Measurements from ENCODE around the gene PPT1.

Gene PPT1

GRCh38 chr1:40092241-40092640, 4.8 kb downstream of the PPT1 start:
- DNase-seq: no peak

GRCh38 chr1:40090652-40091355, 6.2 kb downstream of the PPT1 start:
- no peak for DNase-seq

- peak; percentile 70 for DNase-seq
Measured at GRCh38 chr1:40084750-40085149, 12.3 kb downstream of the PPT1 start.

GRCh38 chr1:40081871-40082270, 15.2 kb downstream of the PPT1 start:
- DNase-seq: no peak

- DNase-seq: no peak
Measured at GRCh38 chr1:40079774-40080400, 17.2 kb downstream of the PPT1 start.

DNA sequence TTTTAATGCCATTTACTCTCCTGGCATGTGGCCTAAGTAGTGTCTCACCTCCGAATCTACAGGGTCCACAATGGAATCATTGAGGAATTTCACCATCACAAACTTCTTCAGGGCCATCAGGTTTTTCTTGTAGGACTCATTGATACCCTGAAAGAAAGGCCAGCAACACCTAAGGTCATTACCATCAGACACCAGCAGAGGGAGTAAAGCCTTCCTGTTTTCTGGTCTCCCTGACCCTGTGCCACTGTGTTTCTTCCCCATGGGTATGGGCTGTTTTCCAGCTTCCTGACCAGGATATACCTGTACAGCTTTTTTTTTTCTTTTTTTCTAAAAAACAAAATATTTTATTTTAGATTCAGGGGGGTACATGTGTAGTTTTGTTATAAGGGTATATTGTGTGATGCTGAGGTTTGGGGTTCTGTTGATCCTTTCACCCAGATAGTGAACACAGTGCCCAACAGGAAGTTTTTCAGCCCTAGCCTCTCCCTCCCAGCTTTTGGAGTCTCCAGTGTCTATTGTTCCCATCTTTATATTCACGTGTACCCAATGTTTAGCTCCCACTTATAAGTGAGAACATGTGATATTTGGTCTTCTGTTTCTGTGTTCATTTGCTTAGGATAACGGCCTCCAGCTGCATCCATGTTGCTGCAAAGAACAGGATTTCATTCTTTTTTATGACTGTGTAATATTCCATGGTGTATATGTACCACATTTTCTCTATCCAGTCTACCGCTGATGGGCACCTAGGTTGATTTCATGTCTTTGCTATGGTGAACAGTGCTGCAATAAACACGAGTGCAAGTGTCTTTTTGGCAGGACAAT, 18.3 kb downstream of the PPT1 start:
- peak; percentile 51 to 56 for DNase-seq

- no peak for DNase-seq
Measured at GRCh38 chr1:40076895-40077312, 20.1 kb downstream of the PPT1 start.

DNA sequence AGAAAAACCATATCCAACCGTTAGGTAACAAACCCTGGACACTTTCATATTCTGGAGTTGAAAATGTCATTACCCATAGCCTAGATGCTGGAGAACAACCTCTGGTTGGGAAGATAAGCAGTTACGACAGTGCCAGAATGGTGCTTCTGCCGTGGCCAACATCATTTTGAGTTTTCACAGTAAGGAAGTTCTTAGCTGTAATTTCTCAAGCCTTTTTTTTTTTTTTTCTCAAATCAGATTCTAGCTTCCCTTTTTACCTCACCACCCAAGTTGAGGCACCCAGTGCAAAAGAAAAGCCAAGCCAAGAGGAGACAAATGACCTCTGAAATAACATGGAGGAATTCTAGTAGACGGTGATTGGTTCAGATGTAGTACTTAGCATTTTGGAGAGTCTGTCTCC, 21.8 kb downstream of the PPT1 start:
- DNase-seq: no peak

- no peak for DNase-seq
Measured at GRCh38 chr1:40073062-40073461, 24.0 kb downstream of the PPT1 start.

DNA sequence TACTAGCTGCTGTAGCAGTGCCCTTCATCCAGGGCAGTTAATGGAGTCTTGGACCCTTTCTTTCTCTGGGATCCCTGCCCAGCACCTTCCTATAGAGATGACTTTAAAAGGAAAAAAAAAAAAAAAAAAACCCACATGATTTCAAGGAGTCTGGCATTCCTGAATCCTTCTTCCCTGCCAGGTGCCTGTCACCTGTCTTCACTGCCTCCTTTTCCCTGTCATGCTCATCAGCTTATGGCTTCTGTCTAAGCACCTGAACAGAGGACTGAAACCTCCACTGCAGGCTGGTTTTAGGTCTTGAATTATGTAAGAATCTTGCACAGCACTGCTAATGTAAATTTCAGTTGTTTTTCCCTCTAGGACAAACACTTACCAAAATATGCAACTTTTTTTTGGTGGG, 24.9 kb downstream of the PPT1 start:
- no peak for DNase-seq

GRCh38 chr1:40067851-40068250, 29.2 kb downstream of the PPT1 start:
- no peak for DNase-seq

GRCh38 chr1:40067023-40067422, 30.0 kb downstream of the PPT1 start:
- no peak for DNase-seq

- DNase-seq: no peak
Measured at GRCh38 chr1:40064797-40065499, 32.1 kb downstream of the PPT1 start.

DNA sequence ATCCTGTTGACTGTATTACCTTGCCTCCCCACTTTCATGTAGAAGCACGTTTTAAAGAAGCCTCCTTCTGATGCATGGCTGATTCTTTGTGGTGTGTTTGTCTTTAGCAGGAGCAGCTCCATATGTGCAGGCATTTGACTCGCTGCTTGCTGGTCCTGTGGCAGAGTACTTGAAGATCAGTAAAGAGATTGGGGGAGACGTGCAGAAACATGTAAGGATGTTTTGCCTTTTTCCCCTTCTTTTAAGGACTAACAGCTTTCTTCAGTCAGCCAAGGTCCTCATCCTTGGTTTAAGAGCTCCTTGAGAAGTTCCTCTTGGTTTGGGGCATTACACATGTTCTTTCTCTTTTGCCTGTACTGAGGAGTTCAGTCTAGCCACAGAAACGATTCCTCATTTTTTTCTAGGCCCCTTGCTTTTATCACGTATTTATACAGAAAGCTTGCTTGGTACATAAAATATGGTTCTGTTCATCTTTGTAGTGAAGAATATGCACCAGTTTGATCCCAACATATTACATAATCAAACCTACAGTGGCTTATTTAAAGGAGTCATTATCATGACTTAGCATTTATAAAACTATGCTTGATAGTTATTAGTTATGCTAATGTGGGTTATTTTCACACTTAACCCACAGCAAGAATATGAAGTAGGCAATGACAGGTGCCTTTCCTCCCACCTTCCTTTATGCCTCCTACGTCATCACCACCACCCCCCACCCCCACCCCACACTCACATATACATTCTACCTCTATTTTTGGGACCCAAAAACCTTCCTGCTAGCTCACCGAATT, 36.9 kb downstream of the PPT1 start:
- no peak for DNase-seq

GRCh38 chr1:40059338-40059959, 37.6 kb downstream of the PPT1 start:
- no peak for DNase-seq

DNA sequence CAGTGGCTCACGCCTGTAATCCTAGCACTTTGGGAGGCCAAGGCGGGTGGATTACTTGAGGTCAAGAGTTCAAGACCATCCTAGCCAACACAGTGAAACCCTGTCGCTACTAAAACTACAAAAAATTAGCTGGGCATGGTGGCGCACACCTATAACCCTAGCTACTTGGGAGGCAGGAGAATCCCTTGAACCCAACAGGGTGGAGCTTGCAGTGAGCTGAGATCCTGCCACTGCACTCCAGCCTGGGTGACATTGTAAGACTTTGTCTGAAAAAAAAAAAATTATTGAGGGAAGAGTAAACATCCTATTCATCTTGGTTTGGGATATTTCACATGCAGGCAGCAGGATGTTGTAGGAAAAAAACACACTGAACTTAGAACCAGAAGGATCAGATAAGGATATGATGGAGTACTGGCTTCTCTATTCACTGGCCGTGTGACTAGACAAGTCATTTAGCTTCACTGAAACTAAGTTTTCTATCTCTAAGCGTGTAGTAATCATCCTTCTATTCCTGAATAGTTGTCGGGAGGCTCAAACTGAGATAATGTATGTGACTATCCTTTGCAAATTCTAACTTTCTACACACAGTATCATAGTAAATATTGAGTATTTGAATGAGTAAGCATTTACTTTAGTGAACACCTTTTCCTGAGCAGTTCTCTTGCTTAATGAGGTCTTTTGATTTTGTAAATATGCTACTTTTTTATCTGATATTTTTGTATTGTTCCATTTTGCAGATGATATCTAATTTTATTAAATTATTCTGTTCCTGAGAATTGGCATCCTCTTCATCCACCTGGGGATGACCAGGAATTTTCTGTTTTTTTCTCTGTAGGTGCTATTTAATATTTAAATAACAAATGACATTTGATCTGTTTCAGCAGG, 38.4 kb downstream of the PPT1 start:
- DNase-seq: no peak

DNA sequence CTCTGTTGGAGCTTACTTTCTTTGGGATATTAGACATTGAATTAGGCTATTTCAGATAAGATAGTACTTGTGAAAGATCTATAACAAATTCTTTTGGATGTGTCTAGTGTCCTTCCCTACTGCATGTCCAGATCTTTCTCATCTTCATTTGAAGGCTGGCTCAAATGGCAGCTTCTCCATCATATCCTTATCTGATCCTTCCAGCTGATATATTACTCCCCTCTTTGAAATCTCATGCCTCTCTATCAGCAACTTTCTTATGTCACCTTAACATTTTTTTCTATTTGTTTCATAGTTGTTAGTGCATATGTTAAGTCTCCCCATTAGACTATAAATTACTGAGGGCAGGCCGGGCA, 39.0 kb downstream of the PPT1 start:
- no peak for DNase-seq

GRCh38 chr1:40057310-40058030, 39.6 kb downstream of the PPT1 start:
- no peak for DNase-seq

DNA sequence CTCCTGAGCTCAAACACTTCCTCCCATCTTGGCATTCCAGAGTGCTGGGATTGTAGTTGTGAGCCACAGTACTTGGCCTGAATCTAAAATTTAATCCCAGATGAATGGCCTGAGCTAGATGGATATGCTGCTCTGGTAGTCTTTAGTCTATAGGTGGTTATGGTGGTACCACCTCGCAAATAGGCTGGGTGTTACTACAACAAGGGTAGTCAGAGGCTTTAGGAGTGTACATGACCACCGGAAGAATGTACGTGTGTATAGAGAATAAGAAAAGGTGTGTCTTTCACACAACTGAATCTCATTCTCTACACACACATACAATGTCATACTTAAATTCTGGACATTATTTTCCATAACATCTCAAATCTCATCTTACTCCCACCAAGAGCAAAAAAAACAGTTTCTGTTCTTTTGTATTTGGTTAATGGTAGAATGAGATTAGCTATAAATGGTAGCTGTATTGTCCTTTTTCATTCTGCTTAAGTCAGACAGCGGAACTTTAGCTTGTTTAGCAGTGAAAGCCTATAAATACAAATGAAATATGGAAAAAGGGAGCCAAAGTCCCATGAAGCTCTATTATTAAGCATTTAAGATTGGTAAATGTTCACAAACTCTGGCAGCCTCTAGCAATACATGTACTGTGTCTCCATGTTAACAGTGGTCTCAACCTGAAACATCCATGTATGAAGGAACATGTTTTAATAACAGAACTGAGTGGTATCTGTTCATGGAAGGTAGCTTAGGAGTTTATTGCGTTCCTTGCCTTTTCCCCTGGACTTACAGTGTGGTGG, 40.3 kb downstream of the PPT1 start:
- no peak for DNase-seq

Data from activated T-cell treated with anti-CD3 and anti-CD28 coated beads, Interleukin-2, amount 50 U/mL, for 48 hours (primary cell).